CMK (cell line): ENCODE measurements around the gene ABCG2.
"Not testable (repeated sequence)": the region's sequence is repeated elsewhere in the genome, so short reads cannot be mapped to it uniquely, and the experiment has no call there.

Experiments
- DNase-seq: peaks from one replicate; pipeline ENCODE4 v3.0.0-alpha.2; 2010; ENCODE audit warnings: low read depth

ABCG2 gene

DNA sequence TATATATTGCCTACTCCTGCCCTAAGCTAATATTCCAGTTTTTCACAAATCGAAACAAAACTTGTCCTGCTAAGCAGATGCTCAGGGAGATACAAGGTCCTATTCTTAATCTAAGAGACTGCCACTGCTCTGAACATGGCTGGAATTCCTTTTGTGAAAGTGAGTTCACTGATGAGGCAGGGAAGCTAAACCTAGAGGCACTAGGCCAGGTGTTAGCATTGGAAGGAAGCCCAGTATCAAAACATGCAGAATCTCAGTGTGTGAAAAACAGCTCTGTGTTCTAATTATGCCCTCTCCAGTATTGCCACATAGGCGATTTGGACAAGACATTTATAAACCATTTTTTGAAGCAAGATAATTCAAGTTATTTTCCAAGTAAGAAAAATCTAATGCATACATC lies 47.6 kb downstream of the ABCG2 start:
- no peak for DNase-seq

GRCh38 chr4:88109123-88109881 lies 49.1 kb downstream of the ABCG2 start:
- DNase-seq, result no peak

DNA sequence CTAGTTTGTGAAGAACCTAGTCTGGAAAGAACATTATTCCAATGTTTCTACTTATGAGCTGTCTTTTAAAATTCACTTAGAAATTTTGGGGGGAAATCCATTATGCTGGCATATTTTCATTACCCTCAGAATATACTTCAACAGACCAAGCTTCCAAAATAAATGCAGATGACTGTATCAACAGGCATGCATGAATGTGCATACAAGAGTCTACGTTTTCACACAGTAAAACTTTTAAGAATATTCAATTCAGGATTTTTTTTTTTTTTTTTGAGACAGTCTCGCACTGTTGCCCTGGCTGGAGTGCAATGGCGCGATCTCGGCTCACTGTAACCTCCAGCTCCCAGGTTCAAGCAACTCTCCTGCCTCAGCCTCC lies 49.7 kb downstream of the ABCG2 start:
- no peak for DNase-seq

GRCh38 chr4:88108108-88108465 lies 50.4 kb downstream of the ABCG2 start:
- DNase-seq, result not testable (repeated sequence)

GRCh38 chr4:88107406-88108107 lies 50.9 kb downstream of the ABCG2 start:
- no peak for DNase-seq

DNA sequence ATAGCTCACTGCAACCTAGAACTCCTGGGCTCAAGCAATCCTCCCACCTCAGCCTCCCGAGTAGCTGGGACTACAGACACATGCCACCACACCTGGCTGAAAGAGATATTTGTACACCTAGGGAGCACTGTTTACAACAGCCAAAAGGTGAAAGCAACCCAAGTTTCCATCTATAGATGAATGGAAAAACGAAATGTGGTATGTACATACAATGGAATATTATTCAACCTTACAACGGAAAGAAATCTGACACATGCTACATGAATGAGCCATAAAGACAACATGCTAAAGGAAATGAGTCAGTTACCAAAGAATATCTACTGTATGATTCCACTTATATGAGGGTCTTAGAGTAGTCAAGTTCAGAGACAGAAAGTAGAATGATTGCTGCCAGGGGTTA lies 52.2 kb downstream of the ABCG2 start:
- no peak for DNase-seq

DNA sequence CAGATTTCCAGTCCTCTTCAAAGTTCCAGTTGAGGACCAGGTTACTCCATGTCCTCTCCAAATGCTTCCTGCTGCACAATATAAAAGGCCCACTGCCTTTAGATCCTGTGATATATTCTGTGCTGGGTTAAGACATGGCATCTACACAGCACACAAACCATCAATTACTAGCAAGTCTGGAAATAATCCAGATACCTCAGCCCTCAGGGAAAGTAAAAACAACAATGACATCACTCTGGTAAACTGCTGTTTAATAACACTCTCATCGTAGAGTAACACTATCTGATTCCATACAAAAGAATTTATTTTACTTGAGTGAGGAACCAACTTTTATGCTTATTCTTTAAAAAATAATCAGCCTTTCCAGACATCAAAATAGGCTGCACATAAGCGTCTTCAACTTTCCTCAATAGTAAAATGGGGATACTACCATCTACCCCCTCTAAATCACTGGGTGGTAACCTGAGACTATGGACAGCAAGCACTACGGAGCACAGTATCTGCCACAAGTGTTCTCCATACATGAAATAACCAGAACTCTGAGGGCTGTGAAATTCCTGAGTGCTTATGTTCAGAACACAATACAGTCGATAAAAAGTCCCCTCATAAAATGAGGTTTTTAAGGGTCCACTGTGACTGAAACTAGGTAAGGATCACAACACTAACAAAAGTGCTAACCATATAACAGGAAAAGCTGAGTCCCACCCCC lies 53.4 kb downstream of the ABCG2 start:
- DNase-seq, result no peak

DNA sequence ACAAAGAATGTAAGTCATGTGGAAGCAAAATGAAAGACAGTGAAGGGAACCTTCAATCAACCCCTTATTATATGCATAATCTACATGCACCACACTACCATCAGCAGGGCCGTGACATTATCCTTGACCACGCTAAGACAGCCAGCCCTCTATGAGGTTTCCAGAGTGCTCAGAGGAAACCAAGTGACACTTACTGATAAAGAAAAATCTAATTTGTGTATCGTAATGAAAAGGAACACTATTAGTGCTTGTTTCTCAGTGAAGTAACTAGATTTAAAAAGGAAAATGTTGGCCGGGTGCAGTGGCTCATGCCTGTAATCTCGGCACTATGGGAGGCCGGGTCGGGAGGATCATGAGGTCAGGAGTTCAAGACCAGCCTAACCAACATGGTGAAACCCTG lies 56.4 kb downstream of the ABCG2 start:
- peak; percentile 8 for DNase-seq

DNA sequence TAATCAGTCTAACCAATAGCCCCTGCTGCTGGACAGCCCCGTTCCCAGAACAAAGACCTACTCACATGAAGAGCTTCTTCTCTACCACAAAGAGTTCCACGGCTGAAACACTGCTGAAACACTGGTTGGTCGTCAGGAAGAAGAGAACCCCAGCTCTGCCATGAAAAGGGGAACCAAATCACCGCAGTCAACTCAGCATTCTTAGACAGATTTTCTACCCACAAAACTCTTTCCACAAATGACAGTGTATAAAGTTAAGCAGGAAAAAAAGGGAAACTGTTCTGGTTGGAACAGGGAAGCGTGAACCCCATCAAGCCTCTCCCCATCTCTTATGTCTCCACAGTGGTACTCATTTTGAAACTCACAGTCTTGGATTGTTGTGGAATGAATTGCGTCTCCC lies 57.3 kb downstream of the ABCG2 start:
- DNase-seq, result no peak

GRCh38 chr4:88098993-88099752 lies 59.3 kb downstream of the ABCG2 start:
- DNase-seq, result no peak

- no peak for DNase-seq
Measured at GRCh38 chr4:88097781-88098180, 60.7 kb downstream of the ABCG2 start.

DNA sequence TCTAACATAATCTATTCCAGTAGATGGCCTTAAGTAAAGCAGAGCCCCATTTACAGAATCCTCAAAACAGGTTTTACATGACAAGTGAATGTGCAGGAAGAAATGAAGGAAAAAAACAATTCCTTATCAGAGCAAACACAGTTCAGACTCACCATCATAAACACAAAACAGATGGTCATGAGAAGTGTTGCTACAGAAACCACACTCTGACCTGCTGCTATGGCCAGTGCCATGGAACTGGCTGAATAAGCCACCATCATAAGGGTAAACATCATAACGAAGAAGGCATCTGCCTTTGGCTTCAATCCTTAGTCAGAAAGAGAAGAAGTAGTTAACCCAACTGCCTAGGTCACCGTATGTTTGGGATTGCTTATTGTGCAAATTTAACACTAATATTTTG lies 61.1 kb downstream of the ABCG2 start:
- no peak for DNase-seq

DNA sequence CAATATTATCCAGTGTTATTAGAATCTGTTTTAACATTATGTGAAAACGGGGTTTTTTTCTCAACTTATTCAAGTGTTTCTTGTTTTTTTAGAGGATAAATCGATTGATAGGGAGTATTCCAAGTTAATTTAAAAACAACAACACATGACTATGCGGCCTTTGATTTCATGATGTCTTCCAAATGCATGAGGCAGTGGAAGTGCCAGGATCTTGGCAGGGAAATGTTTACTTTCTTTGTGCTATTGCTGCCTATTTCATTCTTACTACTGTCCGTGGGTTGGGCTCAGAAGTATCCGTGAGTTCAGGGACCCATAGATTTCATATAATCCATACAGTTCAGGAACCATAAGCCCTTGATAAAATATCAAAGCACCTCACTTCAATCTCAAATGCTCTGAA lies 64.6 kb downstream of the ABCG2 start:
- no peak for DNase-seq

DNA sequence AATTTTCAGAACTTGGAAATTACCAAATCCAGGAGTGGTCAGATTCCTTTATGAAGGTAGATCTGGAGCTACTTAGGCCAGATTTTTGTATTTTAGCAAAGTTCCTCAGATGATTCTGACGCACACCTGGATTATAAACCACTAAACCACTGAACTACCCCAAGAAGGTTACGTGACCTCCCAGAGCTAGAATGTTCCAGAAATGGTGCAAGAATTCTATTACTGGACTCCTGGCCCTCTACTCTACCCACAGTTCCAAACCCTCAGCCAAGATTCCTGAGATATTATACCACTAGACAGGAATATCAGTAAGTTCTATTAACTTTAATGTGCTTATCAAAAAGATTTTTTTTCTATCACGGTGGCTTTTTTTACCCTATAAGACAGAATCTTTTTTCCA lies 67.1 kb downstream of the ABCG2 start:
- no peak for DNase-seq

DNA sequence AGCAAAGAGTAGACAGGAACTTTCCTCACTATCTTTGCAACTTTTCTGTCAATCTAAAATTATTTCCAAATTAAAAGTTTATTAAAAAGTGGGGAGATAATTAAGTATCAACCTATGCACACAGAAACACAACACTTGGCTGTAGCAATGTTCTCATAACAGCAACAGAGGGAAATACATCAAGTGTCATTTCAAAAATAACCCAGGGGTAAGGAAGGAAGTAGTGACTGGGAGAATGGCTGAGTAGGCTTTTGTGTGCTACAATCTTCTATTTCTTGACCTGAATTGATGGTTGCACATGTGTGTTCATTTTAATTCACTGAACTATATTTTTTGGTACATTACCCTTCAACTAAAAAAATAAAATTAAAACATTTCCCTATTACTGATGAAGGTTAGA lies 67.5 kb downstream of the ABCG2 start:
- no peak for DNase-seq

DNA sequence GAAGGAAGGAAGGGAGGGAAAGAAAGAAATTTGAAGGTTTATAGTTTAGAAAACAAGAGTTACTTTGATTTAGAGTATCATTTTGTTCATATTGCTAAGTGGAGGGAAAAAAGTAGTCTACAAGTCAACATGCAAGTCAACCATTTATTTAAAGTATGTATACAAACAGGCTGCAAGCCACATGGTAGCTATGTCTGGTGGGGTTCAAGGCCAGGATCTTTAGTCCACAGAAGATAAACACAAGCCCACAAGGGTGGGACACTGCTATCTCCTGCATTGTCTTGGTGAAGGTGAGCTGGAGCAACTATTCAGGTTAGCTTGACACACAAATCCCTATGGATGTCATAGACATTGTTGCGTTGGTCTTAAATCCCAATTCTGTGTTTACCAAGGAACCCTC lies 71.4 kb downstream of the ABCG2 start:
- DNase-seq, result no peak

DNA sequence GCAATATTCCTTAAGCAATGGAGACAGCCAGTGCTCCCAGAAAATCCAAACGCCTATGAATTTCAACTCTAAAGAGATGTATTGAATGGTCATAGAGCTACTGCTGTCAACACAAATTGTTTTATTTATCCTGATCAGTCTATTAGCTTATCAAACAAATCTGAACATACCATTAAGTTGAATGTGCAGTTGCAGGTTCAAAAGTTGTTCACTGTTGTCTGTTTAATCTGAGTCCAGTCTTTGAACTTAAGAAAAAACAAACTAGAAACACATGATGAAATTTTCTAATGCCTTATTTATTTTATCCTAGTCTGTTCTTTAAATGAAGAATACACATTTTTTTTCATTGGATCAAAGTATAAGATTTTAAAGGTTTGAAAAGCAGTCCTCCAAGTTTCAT lies 77.8 kb downstream of the ABCG2 start:
- no peak for DNase-seq

GRCh38 chr4:88078579-88078978 lies 79.9 kb downstream of the ABCG2 start:
- DNase-seq, result no peak

DNA sequence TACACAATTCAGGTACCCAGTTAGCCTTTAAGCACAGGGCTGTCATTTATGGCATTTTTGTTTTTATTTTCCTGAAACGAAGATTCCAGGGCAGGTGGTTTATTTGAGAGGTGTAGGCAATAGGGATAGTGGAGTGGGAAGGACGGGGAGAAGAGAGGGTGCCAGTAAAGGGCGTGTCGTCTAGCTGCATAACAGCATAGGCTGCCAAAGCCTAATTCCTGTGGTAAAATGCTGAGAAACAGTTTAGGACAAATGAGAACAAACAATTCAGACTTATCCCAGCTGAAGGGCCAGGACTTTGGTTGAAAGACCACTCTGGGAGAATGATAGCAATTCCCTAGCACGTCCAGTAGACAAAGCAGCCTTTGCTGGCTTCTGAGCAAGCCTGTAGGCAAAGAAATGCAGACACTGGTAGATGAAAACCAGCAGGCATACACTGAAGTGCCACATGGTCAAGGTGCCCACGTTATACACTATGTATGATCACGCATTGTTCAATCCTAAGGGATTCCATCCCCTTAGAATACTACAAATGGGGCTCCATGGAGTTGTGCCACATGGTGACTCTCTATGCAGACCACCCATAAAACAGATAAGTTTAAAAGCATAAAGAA lies 80.4 kb downstream of the ABCG2 start:
- DNase-seq, result no peak

- DNase-seq, result no peak
Measured at GRCh38 chr4:88075336-88075735, 83.1 kb downstream of the ABCG2 start.

DNA sequence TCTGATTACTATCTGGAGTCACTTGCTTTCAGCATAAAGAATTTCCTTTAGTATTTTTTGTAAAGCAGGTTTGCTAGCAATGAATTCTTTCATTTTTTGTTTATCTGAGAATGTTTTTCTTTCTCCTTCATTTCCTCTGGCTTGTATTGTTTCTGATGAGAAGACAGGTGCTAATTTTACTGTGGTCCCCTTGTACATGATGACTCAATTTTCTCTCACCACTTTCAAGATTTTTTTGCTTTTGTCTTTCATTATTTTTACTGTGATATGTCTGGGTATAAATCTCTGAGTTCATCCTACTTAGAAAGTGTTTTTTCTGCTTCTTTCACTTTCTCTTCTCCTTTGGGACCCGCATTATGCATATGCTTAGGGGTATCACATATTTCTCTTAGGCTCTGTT lies 88.4 kb downstream of the ABCG2 start:
- DNase-seq, result no peak

DNA sequence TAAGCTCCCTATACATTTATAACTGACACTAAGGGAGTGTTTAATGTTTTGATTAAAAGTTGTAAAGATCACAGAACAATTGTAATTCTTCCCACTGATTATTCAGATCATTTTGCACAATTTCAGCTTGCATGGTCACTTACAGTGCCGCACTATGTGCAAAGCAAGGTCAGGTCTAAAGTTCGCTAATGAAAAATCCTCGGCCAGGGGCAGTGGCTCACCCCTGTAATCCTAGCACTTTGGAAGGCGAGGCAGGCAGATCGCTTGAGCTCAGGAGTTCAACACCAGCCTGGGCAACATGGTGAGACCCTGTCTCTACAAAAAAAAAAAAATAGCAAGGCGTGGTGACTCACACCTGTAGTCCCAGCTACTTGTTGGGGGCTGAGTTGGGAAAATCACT lies 94.0 kb downstream of the ABCG2 start:
- no peak for DNase-seq
